ENCODE data around the gene BRINP3.

Gene BRINP3

GRCh38 chr1:190480231-190480630 lies 2.6 kb upstream of the BRINP3 start:
- no peak for DNase-seq (ENCODE audit: low read depth)
- TF ChIP-seq, protein P1, sequence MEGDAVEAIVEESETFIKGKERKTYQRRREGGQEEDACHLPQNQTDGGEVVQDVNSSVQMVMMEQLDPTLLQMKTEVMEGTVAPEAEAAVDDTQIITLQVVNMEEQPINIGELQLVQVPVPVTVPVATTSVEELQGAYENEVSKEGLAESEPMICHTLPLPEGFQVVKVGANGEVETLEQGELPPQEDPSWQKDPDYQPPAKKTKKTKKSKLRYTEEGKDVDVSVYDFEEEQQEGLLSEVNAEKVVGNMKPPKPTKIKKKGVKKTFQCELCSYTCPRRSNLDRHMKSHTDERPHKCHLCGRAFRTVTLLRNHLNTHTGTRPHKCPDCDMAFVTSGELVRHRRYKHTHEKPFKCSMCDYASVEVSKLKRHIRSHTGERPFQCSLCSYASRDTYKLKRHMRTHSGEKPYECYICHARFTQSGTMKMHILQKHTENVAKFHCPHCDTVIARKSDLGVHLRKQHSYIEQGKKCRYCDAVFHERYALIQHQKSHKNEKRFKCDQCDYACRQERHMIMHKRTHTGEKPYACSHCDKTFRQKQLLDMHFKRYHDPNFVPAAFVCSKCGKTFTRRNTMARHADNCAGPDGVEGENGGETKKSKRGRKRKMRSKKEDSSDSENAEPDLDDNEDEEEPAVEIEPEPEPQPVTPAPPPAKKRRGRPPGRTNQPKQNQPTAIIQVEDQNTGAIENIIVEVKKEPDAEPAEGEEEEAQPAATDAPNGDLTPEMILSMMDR (conservative IDR thresholded peaks at IDR 0.05; ENCODE audit: low read length), result no peak

GRCh38 chr1:190479516-190479915 lies 1.9 kb upstream of the BRINP3 start:
- TF ChIP-seq, protein P1 (conservative IDR thresholded peaks at IDR 0.05; ENCODE audit: low read length), result no peak
- no peak overlapping the region for H3K4me3 ChIP-seq (ENCODE audit: low read length)
- no peak for DNase-seq (ENCODE audit: low read depth)

More at GRCh38 chr1:190480231-190480630, 2.6 kb upstream of the BRINP3 start:
- H3K4me3 ChIP-seq (ENCODE audit: low read length), result no peak overlapping the region

- TF ChIP-seq, protein P1 (conservative IDR thresholded peaks at IDR 0.05; ENCODE audit: low read length), result no peak
- H3K4me3 ChIP-seq (ENCODE audit: low read length), result no peak overlapping the region
- DNase-seq (ENCODE audit: low read depth), result no peak
Measured at GRCh38 chr1:190479050-190479397, 1.4 kb upstream of the BRINP3 start.

DNA sequence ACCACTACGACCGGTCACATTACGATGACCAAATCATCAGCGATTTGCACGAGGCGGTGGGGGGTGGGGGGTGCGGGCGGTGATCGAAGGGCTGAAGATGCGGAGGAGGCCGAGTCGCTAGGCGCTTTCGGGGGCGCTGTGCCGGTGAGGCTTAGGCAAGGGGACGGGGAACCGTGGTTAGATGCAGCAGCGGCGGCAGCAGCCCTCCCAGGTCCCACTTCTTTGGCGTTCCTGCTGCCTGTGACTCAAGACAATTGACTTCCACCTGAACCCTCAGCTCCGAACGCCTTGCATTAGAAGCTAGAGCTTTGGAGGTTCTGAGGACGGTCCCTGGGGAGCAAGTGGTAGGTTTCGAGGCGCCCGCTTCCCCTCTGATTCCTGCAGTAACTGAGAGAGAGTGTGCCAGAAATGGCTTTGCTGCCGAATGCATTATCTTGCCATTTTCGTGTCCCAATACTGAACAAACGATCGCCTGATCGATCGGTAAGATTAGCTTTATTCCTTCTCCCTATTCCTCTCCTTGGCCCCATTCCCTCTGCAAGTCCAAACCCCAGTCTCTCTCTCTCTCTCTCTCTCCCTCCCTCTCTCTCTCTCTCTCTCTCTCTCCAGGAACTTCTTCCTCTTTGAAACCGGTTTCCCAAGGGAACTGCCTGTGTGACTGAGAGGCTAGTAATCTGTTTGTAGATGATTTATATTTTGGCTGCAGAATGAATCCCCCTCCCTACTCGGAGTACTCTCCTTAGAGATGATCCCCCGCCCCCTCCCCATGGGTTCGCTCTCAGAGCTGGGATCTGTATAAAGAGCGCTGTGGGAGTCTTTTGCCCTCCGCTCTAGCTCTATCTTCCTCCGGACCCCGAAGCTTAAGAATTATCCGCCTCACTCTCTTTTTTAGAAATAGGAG lies 735 bp upstream of the BRINP3 start:
- H3K4me3 ChIP-seq (ENCODE audit: low read length), result no peak overlapping the region; the same call in 1 of the 2 replicates
- TF ChIP-seq, protein P1 (conservative IDR thresholded peaks at IDR 0.05; ENCODE audit: low read length), result no peak
- DNase-seq (ENCODE audit: low read depth), result no peak

DNA sequence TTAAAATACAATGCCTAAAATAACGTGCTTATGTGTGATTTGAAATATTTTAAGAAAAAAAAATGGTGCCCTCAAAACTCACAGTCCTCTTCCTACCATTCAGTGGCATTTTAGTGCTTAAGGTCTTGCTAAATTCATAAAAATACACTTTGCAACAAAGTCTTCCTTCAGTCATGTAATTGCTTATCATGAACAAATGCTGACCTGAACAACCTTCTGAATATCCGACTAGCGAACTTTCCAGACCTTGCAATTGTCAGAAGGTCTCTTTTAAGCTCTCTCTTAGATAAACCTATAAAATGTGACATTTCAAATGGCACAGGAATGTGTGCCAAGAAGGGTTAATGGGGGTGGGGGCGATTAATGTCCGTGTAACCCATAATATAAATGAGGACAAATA lies 858 bp downstream of the BRINP3 start:
- H3K4me3 ChIP-seq (ENCODE audit: low read length), result no peak overlapping the region
- TF ChIP-seq, protein P1 (conservative IDR thresholded peaks at IDR 0.05; ENCODE audit: low read length), result no peak
- DNase-seq (ENCODE audit: low read depth), result no peak

- H3K4me3 ChIP-seq (ENCODE audit: low read length), result no peak overlapping the region
- TF ChIP-seq, protein P1 (conservative IDR thresholded peaks at IDR 0.05; ENCODE audit: low read length), result no peak
Measured at GRCh38 chr1:190476321-190476720, 1.3 kb downstream of the BRINP3 start.

More at GRCh38 chr1:190476321-190476720, 1.3 kb downstream of the BRINP3 start:
- no peak for DNase-seq (ENCODE audit: low read depth)
